HG02943 (cell line): ENCODE results near the gene DOCK1.
"Not testable (repeated sequence)": the region's sequence is repeated elsewhere in the genome, so short reads cannot be mapped to it uniquely, and the experiment has no call there.

Experiments
- ATAC-seq: cut with Tn5 transposase; IDR thresholded peaks from one replicate; pipeline ENCODE4 v1.9.1; 2021; ENCODE audit warnings: mild to moderate bottlenecking, low read depth, moderate library complexity; ENCODE audit not compliant: unreplicated experiment

DOCK1 gene

DNA sequence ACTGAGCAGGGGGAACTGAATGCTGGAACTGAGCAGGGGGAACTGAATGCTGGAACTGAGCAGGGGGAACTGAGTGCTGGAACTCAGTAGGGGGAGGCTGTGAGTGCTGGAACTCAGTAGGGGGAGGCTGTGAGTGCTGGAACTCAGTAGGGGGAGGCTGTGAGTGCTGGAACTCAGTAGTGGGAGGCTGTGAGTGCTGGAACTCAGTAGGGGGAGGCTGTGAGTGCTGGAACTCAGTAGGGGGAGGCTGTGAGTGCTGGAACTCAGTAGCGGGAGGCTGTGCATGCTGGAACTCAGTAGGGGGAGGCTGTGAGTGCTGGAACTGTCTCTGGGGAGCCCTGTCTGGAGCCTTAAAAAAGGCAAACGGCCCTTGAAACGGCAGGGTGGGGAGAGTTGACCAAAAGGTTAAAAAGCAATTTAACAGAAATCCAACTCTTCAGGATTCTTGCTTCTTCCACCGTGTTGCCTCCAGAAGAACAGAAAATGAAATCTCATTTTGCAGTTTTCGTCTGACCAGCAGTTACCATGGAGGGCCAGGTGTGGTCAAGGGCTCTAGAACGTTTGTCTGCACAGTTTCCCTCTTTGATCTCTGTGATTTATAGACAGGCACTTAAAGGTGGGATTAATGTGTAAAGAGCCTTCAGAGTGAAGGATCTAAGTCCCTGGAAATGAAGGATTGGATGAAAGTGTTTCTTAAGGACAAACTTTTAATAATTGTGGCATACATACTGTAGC is 19.1 kb downstream of the DOCK1 start:
- ATAC-seq, result no peak

DNA sequence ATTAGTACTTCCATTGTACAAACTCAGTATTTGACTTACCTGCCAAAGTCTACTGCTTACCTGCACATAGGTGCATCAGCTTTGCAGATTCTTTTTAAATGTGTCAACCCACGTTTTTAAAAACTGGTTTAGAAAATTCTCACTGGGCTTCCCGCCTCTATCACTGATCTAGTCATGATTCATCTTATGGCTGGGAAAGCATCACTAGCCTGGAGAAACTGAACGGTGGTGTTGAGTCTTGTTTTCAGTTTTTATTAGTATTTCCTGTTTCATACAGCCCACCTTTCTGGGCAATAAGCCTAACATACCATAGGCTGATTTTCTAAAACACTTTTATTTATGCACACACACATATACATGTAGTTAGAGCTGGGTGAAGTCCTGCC is 19.7 kb downstream of the DOCK1 start:
- no peak for ATAC-seq

DNA sequence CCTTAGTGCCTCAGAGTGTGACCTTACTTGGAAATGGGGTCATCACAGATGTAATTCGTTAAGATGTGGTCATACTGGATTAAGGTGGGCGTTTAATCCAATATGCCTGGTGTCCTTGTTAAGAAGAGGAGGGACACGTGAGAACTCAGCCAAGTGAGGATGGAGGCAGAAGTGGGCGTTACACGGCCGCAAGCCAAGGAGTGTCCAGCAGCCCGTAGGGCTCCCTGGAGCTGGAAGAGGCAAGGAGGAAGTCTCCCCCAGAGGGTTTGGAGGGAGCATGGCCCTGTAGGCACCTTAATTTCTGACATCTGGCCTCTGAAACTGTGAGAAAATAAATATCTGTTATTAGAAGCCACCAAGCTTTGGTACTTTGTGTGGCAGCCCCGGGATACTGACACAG is 21.3 kb downstream of the DOCK1 start:
- no peak for ATAC-seq

DNA sequence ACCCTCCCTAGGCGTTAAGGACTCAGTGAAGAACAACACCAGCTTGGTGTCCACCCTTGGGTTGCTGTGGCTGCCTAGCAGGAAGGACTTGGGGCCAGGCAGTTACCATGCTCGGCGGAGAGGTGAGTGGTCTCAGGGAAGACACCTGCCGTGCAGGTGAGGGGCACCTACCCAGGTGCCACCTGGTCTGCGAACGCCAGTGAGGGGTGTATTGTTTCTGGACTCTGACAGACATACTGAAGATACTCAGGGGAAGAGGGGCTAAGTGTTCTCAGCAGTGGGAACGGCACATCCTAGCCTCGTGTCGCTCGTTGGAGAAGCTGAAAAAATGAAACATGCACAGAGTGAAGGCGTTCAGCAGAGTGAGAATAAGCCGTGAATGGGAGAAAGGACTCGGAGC is 22.6 kb downstream of the DOCK1 start:
- no peak for ATAC-seq

DNA sequence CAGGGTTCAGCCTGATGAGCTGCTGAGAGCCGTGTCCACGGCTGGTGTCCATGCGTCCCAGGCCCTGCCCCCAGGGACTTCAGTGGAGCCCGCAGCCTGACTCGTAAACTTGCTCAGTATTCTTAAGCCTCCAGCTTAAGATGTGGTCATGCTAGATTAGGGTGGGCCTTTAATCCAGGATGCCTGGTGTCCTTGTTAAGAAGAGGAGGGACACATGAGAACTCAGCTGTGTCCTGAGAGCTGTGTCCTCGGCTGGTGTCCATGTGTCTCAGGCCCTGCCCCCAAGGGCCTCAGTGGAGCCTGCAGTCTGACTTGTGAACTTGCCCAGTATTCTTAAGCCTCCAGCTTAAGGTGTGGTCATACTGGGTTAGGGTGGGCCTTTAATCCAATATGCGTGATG is 23.0 kb downstream of the DOCK1 start:
- no peak for ATAC-seq

DNA sequence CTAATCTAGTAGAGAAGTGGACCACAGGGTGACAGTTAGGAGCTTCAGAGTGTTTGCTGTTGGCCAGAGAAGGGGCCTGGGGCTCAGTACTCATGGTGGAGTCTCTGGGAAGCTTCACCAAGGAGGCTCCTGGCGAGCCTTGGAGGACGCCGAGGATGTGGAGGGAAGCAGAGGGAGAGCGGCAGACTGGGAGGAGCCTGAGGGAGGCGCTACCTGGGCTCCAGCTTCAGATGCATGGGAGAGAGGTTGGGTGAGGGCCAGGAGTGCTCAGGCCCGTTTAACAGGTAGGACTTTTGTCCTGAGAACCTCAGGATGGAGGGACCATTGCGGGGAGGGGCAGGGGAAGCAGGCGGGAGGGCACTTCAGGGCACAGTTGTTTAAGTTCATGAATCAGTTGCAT is 24.2 kb downstream of the DOCK1 start:
- ATAC-seq, result no peak

DNA sequence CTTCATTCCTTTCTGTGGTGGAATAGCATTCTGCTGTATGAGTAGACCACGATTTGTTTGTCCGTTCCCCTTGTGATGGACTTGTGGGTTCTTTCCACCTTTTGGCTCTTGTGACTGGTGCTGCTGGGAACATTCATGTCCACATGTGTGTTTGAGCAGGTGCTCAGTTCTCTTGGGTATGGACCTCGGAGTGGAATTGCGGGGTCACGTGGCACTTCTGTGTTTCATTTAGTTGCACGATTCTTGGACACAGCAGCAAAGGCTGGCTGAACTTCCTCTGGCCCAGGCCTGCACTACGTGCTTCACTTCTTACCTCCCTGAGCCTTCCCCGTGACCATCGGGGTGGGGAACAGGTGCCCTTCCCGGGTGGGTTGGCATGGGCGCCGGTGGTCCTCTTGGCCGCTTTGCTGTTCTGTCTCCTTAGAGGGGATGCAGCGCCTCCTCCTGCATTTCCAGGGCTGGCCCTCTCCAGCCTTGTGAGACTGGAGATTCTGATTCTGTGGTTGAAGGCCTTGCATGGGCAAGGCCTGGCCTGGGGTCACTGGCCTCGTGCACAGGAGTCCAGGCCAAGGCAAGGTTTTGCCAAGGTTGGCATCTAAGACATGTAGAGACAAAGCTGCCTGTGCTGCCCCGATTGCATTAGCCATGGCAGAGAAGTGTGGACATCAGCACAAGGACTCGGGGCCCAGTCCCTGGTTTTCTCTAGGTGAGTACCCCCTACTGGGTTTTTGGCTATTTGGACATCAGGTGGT is 25.1 kb downstream of the DOCK1 start:
- ATAC-seq, result no peak

DNA sequence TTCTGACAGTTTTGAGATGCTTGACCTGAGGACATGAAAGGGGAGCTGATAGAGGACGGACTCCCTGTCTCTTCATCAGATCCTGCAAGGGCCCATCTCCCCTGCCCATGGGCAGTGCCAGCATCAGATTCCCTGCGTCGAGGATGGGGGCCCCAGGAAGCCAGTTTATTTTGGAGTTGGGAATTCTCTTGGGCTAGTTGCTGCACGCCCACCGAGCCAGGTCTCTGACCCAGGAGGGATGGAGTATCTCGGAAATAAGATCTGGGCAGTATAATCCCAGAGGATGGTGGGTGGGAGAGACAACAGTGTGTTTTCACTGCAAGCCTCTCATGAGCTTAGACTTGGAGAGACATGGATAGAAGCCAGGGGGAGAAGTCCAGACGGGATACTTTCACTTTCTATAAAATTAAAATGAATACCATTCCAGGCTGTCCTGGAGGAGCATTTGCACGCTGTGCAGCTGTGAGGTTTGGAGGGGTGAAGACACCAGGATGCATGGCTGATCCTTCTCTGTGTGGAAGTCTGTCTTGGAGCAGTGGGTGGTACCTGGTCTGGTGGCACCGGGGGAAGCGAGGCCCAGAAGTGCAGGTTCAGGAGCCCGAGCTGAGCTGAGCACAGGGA is 25.8 kb downstream of the DOCK1 start:
- no peak for ATAC-seq

DNA sequence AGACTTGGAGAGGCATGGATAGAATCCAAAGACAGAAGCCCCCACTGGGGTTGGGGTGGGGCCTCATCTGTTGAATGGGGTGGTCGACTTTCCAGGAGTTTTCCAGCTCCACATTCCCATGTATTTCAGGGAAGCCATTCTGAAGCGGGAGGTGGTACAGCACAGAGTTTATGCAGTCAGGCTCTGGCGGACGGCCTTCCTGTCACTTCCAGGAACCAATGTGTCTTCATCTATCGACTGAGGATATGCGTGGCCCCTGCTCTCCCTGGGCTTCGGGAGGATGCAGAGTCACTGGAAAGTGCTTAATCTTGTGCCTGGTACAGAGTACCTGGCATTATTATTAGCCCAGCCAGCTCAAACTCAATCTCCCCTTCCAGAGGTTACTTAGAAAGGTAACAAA is 26.3 kb downstream of the DOCK1 start:
- no peak for ATAC-seq

DNA sequence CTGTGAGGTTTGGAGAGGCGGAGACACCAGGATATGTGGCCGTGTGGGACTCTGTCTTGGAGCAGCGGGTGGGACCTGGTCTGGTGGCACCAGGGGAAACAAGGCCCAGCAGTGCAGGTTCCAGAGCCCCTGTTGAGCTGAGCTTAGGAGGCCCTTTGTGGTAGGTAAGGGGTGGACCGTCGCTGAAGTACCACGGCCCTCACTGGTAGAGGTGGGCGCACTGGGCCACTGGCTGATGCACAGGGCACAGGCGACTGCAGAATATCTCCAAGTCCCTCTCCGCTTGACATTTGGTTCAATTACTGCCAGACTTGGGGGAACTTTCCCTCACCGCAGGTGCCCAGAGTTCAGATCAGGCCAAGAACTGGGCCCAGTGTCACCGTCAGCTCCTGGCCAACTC is 27.3 kb downstream of the DOCK1 start:
- ATAC-seq, result no peak

DNA sequence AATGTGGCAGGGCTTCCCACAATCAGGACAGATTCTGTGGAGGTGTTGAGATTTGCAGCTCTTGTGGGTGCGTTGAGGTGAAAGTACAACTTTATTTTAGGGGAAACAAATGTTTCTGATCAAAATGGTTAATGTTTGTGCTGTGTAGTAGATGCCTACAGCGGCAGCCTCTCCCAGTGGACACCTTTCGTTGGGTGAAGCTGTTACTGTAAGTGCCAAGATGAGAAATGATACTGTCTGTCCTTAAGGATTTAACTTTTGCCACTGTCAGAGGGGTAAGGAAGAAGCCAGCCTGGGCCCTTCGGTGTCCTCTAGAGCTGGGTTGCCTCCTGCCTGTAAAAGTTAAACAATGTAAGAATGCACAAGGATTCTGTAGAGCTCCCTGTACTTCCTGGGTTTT is 27.9 kb downstream of the DOCK1 start:
- ATAC-seq, result no peak

DNA sequence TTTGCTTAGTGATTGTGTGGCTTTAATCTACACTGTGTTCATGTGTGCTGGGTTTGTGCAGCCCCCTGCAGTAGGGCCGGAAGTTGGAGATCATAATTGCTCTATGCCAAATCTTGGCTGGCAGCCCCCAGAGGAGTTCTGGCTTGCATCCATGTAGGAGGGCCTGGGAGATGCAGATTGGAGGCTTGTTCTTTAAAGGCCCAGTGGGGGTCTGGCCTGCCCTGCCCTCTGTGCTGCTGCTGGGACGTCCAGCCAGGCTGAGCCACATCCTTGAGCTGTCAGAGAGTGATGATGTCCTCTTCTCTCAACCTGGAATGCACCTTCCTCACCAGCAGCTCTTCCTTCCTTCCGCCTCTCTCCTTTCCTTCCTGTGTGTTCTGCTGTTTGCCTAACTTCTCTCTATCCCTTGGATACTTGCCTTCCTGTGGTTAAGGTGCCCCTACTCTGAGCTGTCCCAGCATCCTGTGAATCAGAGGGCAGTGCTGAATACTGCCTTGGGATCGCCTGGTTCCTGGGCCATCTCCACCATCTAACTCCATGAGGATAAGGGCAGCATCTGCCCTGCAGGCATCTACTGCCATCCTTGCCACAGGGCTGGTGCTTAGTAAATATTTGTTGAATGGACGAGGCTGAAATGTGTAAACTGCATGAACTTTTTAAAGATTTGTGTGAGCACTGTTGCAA is 30.2 kb downstream of the DOCK1 start:
- no peak for ATAC-seq

DNA sequence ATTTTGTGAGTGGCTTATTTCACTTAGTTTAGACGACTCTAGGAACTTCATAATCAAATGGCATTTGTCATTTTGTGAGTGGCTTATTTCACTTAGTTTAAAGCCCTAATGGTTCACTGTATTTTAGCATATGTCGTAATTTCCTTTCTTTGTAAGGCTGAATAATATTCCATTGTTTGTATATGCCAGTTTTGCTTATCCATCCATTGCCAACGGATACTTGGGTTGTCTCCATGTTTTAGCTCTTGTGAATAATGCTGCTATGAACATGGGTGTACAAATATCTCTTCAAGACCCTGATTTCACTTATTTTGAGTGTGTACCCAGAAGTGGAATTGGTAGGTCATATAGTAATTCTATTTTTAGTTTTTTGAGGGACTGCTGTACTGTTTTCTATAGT is 31.8 kb downstream of the DOCK1 start:
- no peak for ATAC-seq

DNA sequence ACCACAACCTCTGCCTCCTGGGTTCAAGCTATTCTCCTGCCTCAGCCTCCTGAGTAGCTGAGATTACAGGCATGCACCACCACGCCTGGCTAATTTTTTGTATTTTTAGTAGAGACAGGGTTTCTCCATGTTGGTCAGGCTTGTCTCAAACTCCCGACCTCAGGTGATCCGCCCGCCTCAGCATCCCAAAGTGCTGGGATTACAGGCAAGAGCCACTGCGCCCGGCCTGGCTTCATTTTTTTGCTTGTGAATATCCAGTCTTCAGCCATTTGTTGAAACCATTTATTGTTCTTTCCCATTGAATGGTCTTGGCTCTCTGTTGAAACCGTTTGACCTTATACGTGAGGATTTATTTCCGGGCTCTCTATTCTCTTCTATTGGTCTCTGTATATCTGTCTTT is 32.9 kb downstream of the DOCK1 start:
- ATAC-seq, result not testable (repeated sequence)

DNA sequence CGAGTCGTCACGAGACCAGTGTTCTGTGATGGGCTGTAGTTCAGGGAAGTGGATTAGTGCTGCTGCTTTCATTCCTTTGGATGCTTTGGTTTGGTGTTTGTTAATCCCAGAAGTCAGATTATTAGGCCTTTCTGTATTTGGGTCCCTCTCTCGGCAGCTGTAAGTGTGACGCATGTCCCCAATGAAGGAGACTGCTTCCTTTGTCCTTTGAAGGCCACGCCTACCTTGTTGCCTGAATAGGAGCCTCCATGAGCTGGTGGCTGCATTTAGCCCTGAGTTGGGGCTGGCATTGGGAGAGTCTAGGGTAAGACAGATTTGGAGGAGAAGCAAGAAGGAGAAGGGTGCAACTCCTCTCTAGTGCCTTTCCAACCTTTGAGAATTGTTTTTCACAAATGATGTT is 34.5 kb downstream of the DOCK1 start:
- no peak for ATAC-seq

DNA sequence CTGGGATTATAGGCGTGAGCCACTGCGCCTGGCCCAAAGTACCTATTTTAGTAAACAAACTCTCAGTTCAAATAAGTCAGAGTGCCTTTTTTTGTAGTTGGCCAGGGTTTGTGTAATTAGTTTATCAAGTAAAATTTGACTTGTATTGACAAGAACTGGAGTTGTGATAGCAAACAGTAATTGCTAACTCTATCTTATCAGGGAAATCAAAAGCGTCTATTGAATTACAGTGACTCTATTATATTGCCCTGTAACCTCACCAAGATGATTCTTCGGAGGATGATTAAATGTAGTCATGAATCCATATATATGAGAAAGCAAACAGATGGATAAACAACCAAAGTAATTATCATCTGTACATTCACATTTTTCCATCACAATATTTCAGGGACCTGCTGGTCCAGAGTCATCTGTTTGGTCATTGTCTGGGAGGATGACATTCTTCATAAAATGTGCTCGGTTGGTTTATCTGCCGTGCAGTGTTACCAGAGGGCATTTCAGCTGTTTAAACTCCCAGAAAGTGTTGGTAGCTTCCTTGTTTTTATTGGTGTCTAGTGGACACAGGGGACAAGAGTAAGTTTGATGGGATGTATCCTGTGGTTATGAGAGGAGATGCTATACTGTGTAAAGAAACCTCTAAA is 35.6 kb downstream of the DOCK1 start:
- no peak for ATAC-seq

DNA sequence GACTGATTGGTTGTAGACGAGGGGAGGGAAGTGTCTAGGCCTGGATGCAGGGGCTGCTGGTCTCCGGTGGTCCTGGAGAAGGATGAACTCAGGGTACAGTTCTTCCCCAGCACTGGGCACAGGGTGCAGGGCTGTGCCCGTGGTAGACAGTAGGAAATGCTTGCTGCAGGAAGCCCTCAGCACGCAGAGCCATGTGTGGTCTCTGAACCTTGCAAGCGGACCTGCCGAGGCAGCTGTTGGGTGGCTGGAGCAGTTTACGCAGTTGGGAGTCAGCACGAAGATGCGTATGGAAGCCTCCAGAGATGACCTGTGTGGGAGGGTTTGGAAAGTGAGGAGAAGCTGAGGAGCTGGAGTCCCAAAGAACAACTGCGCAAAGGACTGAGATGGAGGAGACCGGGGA is 39.0 kb downstream of the DOCK1 start:
- ATAC-seq, result no peak

DNA sequence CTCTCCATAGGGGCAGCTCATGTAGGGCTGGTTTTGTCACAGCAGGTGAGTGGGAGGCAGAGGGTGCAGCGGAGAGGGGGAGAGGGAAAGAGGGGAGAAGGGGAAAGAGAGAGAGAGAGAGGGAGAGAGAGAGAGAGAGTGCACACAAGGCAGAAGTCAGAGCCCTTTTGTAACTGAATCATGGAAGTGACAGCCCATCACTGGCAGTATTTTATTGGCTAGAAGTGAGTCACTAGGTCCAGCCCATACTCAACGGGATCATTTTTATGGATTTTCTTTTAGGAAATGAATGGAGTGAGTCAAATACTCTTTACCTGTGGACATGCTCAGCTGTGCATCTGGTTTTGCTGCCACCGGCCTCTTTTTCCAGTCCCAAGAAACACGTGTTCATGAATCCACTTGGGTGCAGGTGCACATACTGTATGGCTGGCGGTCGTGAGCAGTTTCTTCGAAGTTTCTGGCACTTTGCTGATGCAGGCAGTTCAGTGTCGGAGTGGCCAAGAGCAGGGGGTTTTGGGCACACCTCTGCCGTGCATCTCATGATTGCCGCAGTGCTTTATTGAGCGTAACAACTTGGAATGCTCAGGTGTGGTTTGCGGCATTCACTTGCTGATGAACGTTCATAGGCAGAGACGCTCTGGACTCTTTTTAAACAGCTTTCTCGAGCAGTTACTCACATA is 40.3 kb downstream of the DOCK1 start:
- no peak for ATAC-seq

DNA sequence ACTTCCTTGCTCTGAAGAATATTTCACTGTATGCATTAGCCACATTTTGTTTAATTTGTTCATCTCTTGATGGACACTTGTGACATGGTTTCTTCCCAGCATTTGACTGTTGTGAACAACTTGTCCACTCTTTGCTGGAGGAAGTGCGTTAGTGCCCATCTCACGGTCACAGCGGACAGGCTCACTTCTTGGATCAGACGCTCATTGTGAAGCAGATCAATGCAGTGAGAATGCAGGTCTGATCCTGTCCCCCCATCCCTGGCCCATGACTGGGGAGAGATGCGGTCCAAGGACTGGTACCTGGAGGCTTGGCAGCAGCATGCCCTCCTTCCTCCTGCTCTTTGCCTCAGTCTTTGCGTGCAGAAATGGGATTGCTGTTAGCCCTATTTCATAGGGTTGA is 41.5 kb downstream of the DOCK1 start:
- no peak for ATAC-seq
